IPS-15b (cell line): ENCODE data around the gene ARHGAP8.
"Not testable (repeated sequence)": the region's sequence is repeated elsewhere in the genome, so short reads cannot be mapped to it uniquely, and the experiment has no call there.

ENCODE experiments used
- H3K27me3 ChIP-seq: one replicate; pipeline ENCODE4 v1.6.1; 2013; ENCODE audit warnings: low read length; ENCODE audit not compliant: control insufficient read depth, insufficient read depth
- H3K36me3 ChIP-seq: one replicate; pipeline ENCODE4 v1.6.1; 2013; ENCODE audit warnings: low read length; ENCODE audit not compliant: control insufficient read depth, insufficient read depth
- H3K4me1 ChIP-seq: one replicate; pipeline ENCODE4 v1.6.1; 2013; ENCODE audit warnings: mild to moderate bottlenecking, low read length; ENCODE audit not compliant: control insufficient read depth, insufficient read depth
- H3K4me3 ChIP-seq: one replicate; pipeline ENCODE4 v1.5.1; 2013; ENCODE audit warnings: low read depth, low read length
- H3K9ac ChIP-seq: one replicate; pipeline ENCODE4 v1.6.1; 2013; ENCODE audit warnings: low read depth, mild to moderate bottlenecking, low read length
- H3K9me3 ChIP-seq: one replicate; pipeline ENCODE4 v1.6.1; 2013; ENCODE audit warnings: mild to moderate bottlenecking, low read length; ENCODE audit not compliant: control insufficient read depth, insufficient read depth

The ARHGAP8 gene

GRCh38 chr22:44891791-44892190 lies 139.4 kb downstream of the ARHGAP8 start:
- no peaks in the 10 kb centered on the region for H3K9me3 ChIP-seq
- H3K36me3 ChIP-seq = peaks cover 28% of the 10 kb centered on the region
- no peak overlapping the region for H3K4me3 ChIP-seq
- H3K9ac ChIP-seq = no peak overlapping the region
- H3K27me3 ChIP-seq = no peaks in the 10 kb centered on the region
- H3K4me1 ChIP-seq = peaks cover 9% of the 10 kb centered on the region

- Histone ChIP-seq H3K9me3 (no peaks in the 10 kb centered on the region), H3K27me3 (no peaks in the 10 kb centered on the region), H3K36me3 (peaks cover 28% of the 10 kb centered on the region), H3K4me1 (peaks cover 9% of the 10 kb centered on the region), H3K4me3 (no peak overlapping the region), H3K9ac (no peak overlapping the region)
Observed at GRCh38 chr22:44892243-44892642, 139.9 kb downstream of the ARHGAP8 start.

GRCh38 chr22:44892803-44893730 lies 140.7 kb downstream of the ARHGAP8 start:
- H3K9ac ChIP-seq = no peak overlapping the region
- H3K27me3 ChIP-seq = no peaks in the 10 kb centered on the region
- peaks cover 28% of the 10 kb centered on the region for H3K36me3 ChIP-seq
- no peaks in the 10 kb centered on the region for H3K9me3 ChIP-seq
- H3K4me3 ChIP-seq = no peak overlapping the region
- H3K4me1 ChIP-seq = peaks cover 9% of the 10 kb centered on the region

GRCh38 chr22:44893731-44894080 lies 141.3 kb downstream of the ARHGAP8 start:
- Histone ChIP-seq H3K36me3 (peaks cover 28% of the 10 kb centered on the region), H3K9me3 (no peaks in the 10 kb centered on the region), H3K4me1 (peaks cover 6% of the 10 kb centered on the region), H3K27me3 (no peaks in the 10 kb centered on the region), H3K9ac (no peak overlapping the region), H3K4me3 (no peak overlapping the region)

DNA sequence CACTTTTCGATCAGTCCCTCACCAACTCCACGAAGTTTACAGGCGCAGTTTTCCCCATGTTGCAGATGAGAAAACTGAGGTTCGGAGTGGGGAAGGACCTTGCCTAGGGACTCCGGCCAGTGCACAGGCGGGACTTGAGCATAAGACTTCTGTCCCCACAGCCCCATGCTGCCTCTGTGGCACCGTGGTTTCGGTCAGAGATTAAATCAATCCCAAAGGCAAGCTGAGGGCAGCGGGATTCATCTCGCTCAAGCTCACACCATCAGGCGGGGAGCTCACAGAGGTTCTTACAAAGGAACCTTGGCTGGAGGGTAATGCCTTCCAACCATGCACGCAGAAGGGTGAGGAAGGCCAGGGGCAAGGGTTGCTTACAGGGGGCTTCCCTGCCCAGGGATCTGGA lies 141.9 kb downstream of the ARHGAP8 start:
- Histone ChIP-seq H3K36me3 (peaks cover 28% of the 10 kb centered on the region), H3K4me3 (no peak overlapping the region), H3K27me3 (no peaks in the 10 kb centered on the region), H3K9me3 (no peaks in the 10 kb centered on the region), H3K9ac (no peak overlapping the region), H3K4me1 (peaks cover 3% of the 10 kb centered on the region)

- no peak overlapping the region for H3K9ac ChIP-seq
- peaks cover 3% of the 10 kb centered on the region for H3K4me1 ChIP-seq
- H3K36me3 ChIP-seq = peaks cover 27% of the 10 kb centered on the region
- H3K9me3 ChIP-seq = no peaks in the 10 kb centered on the region
- no peak overlapping the region for H3K4me3 ChIP-seq
- H3K27me3 ChIP-seq = no peaks in the 10 kb centered on the region
Observed at GRCh38 chr22:44894782-44895181, 142.4 kb downstream of the ARHGAP8 start.

GRCh38 chr22:44895296-44896055 lies 143.1 kb downstream of the ARHGAP8 start:
- Histone ChIP-seq H3K36me3 (peaks cover 22% of the 10 kb centered on the region), H3K9ac (no peak overlapping the region), H3K27me3 (no peaks in the 10 kb centered on the region), H3K4me1 (peaks cover 3% of the 10 kb centered on the region), H3K9me3 (no peaks in the 10 kb centered on the region), H3K4me3 (no peak overlapping the region)

DNA sequence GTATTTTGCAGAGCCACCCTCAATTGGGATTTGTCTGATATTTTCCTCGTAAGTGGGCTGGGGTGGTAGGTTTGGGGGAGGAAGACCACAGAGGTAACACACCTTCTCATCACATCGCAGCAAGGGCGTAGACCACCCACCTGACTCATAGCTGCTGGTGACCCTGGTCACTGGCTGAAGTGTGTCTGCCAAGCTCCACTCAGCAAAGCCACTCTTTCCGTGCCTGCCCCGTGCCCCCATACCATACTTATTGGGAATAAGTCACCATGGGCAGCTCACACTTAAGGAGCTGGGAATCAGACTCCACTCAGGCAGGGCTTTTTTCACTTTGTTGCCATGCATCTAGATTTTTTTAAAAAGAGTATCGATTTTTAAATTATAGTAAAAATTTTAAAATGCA lies 145.9 kb downstream of the ARHGAP8 start:
- Histone ChIP-seq H3K36me3 (peaks cover 2% of the 10 kb centered on the region), H3K4me3 (no peak overlapping the region), H3K4me1 (peaks cover 3% of the 10 kb centered on the region), H3K27me3 (no peaks in the 10 kb centered on the region), H3K9me3 (peaks cover 5% of the 10 kb centered on the region), H3K9ac (no peak overlapping the region)

- Histone ChIP-seq H3K9ac (no peak overlapping the region), H3K36me3 (no peaks in the 10 kb centered on the region), H3K4me3 (no peak overlapping the region), H3K4me1 (no peaks in the 10 kb centered on the region), H3K27me3 (no peaks in the 10 kb centered on the region), H3K9me3 (peaks cover 5% of the 10 kb centered on the region)
Observed at GRCh38 chr22:44901301-44901700, 148.9 kb downstream of the ARHGAP8 start.

DNA sequence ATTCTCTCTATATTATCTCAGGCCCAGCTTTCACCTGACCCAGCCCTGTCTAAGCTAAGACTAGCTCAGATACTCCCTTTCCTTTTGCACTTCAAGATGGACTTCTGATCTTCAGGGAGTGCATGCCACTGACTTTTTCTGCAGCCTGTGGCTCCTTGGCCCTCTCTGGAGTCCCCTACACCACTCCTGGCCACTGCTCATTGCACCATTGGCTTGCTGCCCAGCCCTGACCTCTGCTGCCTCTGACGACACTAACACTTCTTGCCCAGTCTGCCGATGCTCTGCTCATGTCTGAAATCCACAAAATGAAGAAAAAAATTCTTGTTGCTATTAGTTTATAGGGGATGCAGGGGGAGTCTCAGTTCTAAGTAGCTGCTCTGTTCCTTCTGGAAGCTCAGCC lies 150.8 kb downstream of the ARHGAP8 start:
- H3K27me3 ChIP-seq, H3K9me3 ChIP-seq, H3K4me3 ChIP-seq, H3K4me1 ChIP-seq, H3K36me3 ChIP-seq, H3K9ac ChIP-seq: not testable (repeated sequence)

DNA sequence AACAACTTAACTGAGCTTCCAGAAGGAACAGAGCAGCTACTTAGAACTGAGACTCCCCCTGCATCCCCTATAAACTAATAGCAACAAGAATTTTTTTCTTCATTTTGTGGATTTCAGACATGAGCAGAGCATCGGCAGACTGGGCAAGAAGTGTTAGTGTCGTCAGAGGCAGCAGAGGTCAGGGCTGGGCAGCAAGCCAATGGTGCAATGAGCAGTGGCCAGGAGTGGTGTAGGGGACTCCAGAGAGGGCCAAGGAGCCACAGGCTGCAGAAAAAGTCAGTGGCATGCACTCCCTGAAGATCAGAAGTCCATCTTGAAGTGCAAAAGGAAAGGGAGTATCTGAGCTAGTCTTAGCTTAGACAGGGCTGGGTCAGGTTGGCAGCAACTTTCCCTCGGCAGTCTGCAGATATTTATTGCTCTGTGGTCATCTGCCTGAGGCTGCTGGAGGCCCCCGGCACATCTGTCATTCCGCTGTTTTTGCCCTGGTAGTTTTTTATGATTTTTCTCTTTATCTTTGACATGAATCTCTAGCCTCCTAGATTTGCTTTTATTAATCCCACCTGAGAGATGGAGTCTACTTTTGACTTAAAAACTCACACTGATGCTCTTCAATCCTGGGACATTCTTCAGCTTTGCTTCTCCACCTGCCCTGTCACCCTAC lies 152.2 kb downstream of the ARHGAP8 start:
- H3K9ac ChIP-seq, H3K4me3 ChIP-seq, H3K27me3 ChIP-seq, H3K9me3 ChIP-seq, H3K4me1 ChIP-seq: not testable (repeated sequence)
- H3K36me3 ChIP-seq = peaks cover 12% of the 10 kb centered on the region
